ENCODE data around the gene RPS25.
A peak's percentile ranks its signal among the peaks of the same experiment; 100 is the strongest.
"Not testable (repeated sequence)": the region's sequence is repeated elsewhere in the genome, so short reads cannot be mapped to it uniquely, and the experiment has no call there.

RPS25 gene

GRCh38 chr11:119019996-119020395 lies 1.9 kb upstream of the RPS25 start:
- Histone ChIP-seq H3K36me3 (peaks cover 62% of the 10 kb centered on the region), H3K4me1 (ENCODE audit: control insufficient read depth in 1 of 2, insufficient read depth in 1 of 2, low read depth in 1 of 2, low read length in 1 of 2) (peaks cover 25 to 27% of the 10 kb centered on the region in 2 experiments), H3K4me3 (ENCODE audit: low read depth in 1 of 2, low read length in 1 of 2) (peak overlapping the region in 1 of 2 experiments; percentile 78), H3K9me3 (no peaks in the 10 kb centered on the region), H3K27me3 (no peaks in the 10 kb centered on the region), H3K27ac (peak overlapping the region; percentile 97)
- no peak for TF ChIP-seq CTCF (IDR thresholded peaks at IDR 0.05)

GRCh38 chr11:119017377-119017776 lies 766 bp downstream of the RPS25 start:
- Histone ChIP-seq H3K4me1 (ENCODE audit: control insufficient read depth in 1 of 2, insufficient read depth in 1 of 2, low read depth in 1 of 2, low read length in 1 of 2) (peaks cover 25 to 27% of the 10 kb centered on the region in 2 experiments), H3K4me3 (ENCODE audit: low read depth in 1 of 2, low read length in 1 of 2) (peak overlapping the region; percentile 72 to 78), H3K27ac (peak overlapping the region; percentile 97), H3K36me3 (peaks cover 58% of the 10 kb centered on the region)
- not testable (repeated sequence) for H3K9me3 ChIP-seq, H3K27me3 ChIP-seq

GRCh38 chr11:119016216-119017009 lies 1.7 kb downstream of the RPS25 start:
- TF ChIP-seq CTCF (IDR thresholded peaks at IDR 0.05) = no peak
- H3K36me3 ChIP-seq = peaks cover 58% of the 10 kb centered on the region
- H3K27ac ChIP-seq = no peak overlapping the region
- no peak overlapping the region for H3K4me3 ChIP-seq (ENCODE audit: low read depth in 1 of 2, low read length in 1 of 2)
- H3K4me1 ChIP-seq (ENCODE audit: control insufficient read depth in 1 of 2, insufficient read depth in 1 of 2, low read depth in 1 of 2, low read length in 1 of 2) = peaks cover 25 to 27% of the 10 kb centered on the region in 2 experiments
- no peaks in the 10 kb centered on the region for H3K27me3 ChIP-seq
- H3K9me3 ChIP-seq = no peaks in the 10 kb centered on the region

GRCh38 chr11:119015054-119015611 lies 3.0 kb downstream of the RPS25 start:
- Histone ChIP-seq H3K27me3 (no peaks in the 10 kb centered on the region), H3K4me3 (ENCODE audit: low read depth in 1 of 2, low read length in 1 of 2) (no peak overlapping the region), H3K9me3 (no peaks in the 10 kb centered on the region), H3K27ac (no peak overlapping the region), H3K36me3 (peaks cover 59% of the 10 kb centered on the region), H3K4me1 (ENCODE audit: control insufficient read depth in 1 of 2, insufficient read depth in 1 of 2, low read depth in 1 of 2, low read length in 1 of 2) (peaks cover 22 to 25% of the 10 kb centered on the region in 2 experiments)
- TF ChIP-seq CTCF (IDR thresholded peaks at IDR 0.05) = no peak

GRCh38 chr11:119014209-119014924 lies 3.8 kb downstream of the RPS25 start:
- peaks cover 14 to 17% of the 10 kb centered on the region in 2 experiments for H3K4me1 ChIP-seq (ENCODE audit: control insufficient read depth in 1 of 2, insufficient read depth in 1 of 2, low read depth in 1 of 2, low read length in 1 of 2)
- H3K36me3 ChIP-seq = peaks cover 63% of the 10 kb centered on the region
- H3K9me3 ChIP-seq = no peaks in the 10 kb centered on the region
- TF ChIP-seq CTCF (IDR thresholded peaks at IDR 0.05) = no peak
- H3K27ac ChIP-seq = no peak overlapping the region
- no peaks in the 10 kb centered on the region for H3K27me3 ChIP-seq
- no peak overlapping the region for H3K4me3 ChIP-seq (ENCODE audit: low read depth in 1 of 2, low read length in 1 of 2)
